ENCODE data around the gene STON2.
A peak's percentile ranks its signal among the peaks of the same experiment; 100 is the strongest.

The STON2 gene

GRCh38 chr14:81301813-81302212 lies 98.3 kb downstream of the STON2 start:
- DNase-seq (ENCODE audit: low read depth), result no peak

GRCh38 chr14:81301371-81301770 lies 98.8 kb downstream of the STON2 start:
- DNase-seq (ENCODE audit: low read depth), result no peak

GRCh38 chr14:81298911-81299310 lies 101.2 kb downstream of the STON2 start:
- DNase-seq (ENCODE audit: low read depth), result no peak

- DNase-seq (ENCODE audit: low read depth), result no peak
Measured at GRCh38 chr14:81298122-81298521, 102.0 kb downstream of the STON2 start.

DNA sequence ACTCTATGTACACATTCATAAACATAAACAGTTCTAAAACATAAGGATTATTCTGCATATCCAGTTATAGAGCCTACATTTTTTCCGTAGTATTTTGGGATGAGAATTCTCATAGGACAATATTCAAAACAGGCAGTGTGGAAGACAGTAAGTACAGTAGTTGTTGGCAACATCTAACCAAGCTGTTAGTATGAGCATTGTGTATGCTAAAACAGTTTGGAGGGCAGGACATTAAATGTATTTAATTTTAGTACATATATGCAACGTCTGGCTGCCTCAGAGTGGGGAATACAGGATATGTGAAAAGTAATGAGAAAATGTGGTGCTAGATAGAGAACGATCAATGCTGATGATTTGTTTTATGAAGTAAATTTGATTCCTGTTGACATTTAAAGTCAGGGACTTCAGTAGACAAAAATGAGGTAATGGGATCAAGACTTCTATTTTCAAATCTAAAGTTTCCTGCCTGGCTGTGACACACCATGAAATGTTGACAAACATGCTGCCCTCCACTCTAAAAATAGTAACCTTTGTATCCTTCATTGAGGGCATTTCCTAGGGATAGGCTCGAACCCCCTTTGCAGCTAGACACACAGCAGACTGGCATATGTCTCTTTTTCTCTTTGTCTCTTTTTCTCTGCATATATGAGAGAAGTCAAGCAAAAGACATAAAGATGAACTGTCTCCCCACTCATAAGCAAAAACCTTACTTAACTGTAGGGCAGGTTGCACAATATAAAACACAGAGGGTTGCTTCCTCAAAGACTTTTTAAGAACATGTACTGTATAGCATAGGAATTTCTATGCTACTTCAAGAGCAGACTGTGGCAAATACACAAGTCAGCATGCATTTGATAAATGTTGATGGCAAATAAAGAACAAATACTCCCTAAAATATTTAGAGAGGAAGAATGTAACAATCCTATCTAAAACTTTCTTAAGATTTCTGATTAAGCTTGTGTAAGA lies 103.9 kb downstream of the STON2 start:
- DNase-seq (ENCODE audit: low read depth), result no peak

DNA sequence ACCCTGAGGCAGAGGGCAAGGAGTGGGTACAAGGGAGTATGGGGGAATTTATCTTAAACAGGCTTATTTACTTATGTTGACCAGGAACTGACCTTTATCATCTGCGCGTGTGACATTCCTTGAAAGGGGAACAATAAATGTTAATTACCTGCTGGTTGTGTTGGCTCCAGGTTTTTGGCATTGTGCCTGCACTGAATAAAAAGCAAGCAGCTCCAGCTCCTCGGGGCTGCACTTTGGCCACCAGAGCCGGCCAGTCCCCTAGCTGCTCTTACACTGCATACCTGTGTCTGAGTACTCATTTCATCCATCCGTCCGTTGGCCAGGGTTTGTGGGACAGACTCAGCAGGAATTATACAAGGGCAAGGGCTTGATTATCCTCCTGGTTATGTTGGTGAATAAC lies 110.6 kb downstream of the STON2 start:
- no peak for DNase-seq (ENCODE audit: low read depth)

DNA sequence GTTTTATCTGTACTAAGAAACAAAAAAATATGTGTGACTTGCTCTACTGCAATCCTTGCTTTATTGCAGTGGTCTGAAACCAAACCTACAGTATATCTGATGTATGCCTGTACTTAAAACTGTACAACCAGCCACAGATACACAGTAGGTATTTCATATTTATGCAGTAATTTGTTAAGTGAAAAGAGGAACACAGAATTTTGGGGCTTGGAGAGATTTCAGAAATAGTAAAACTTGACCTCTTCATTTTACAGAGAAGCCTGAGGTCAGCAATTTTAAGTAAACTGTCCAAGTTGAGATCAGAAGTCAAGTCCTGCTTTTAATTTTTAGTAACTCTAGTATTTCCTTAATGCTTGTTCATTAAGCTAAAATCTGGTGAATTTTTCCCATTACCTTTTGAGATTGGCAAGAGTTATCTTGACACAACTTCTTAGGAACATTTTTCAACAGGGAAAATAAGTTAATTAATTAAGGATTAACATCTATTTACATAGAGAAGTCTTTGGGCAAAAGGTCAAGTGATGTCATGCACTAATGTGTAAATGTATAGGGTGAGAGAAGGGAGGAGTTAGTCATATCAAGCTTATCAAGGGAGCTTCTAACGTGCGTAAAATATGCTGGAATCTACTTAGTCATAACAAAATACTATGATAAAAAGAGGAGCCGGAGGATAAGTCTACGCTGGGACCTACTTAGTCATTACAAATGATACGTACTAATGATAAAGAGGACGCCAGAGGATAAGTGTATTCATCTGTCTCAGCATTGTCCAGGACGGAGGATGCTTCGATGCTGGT lies 113.4 kb downstream of the STON2 start:
- no peak for DNase-seq (ENCODE audit: low read depth)

- no peak for DNase-seq (ENCODE audit: low read depth)
Measured at GRCh38 chr14:81285245-81285644, 114.9 kb downstream of the STON2 start.

GRCh38 chr14:81281332-81281731 lies 118.8 kb downstream of the STON2 start:
- no peak for DNase-seq (ENCODE audit: low read depth)

DNA sequence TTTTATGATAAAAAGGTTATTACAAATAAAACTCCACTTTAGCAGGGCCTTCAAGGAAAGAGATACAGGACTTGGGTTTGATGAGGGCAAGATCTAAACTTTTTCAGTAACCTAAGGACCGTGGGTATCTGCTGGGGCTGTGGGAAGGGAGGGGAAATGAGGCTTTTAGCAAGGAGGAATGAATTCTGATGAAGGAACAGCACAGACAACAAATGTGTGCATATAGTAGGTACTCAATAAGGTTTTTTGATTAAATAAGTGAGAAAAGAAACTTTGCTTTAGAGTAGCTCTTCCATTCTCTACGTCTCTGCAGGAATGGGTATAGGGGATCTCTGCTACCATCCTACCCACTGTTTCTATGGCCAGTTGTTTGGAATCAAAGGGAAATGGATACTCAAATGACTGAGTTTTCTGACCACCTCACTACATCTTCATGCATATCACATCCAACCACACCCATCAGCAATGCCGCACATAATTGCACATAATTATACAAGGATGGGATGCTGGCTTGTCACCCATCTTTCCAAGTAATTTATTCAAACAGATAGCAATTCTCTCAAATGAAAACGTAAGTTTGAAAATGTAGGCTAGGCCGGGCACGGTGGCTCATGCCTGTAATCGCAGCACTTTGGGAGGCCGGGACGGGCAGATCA lies 119.9 kb downstream of the STON2 start:
- DNase-seq (ENCODE audit: low read depth), result no peak

DNA sequence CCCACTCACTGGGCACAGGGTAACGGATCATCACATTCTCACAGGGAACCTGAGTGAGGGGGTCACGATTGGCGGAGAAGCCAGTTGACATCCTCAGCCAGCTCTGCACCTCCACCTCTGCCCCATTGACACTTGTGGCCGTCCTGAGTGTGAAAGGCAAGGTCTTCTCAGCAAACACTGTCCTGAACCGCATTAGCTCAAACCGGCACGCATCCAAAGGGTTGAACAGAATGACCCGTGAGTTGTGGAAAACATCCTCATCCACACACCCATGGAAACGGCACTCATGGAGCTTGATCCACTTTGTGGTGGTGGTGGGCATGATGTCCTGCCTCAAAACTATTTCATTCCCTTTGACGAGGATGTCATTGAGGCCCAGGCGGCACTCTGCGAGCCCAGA lies 123.0 kb downstream of the STON2 start:
- DNase-seq (ENCODE audit: low read depth), result no peak

- no peak for DNase-seq (ENCODE audit: low read depth)
Measured at GRCh38 chr14:81276073-81277069, 123.8 kb downstream of the STON2 start.

DNA sequence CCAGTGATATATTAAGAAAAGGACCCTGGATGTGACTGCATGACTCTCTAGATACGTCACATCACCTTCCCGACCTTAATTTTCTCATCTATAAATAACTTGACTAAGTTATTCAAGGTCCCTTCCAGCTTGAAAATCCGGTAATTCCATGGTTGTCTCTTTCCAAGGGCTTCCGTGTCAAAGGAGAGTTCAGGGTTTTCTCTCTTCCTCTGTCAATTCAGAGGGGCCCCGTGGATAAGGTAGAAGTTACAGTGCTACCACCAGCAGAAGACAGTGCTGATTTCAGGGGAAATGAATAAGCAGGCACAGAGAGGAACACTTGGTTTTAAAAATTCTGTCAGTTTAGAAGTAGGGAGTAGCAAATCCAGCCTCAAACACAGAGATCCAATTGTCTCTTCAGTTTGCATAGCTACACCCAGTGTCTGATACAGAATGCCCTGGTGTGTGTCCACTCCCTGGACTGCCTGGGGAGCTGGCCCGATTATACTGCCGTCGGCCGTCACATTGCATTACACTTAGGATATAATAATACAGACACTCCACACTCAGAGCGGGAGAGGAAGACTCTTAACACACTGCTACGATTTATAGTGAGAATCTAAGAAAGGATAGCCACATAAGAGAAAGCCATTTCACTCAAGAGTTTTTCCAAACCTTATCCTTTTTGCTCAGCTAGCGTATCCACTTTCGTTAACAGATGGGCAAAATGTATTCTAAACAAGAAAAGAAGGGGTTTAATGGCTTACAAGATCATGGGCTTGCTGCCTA lies 124.6 kb downstream of the STON2 start:
- DNase-seq (ENCODE audit: low read depth), result no peak

DNA sequence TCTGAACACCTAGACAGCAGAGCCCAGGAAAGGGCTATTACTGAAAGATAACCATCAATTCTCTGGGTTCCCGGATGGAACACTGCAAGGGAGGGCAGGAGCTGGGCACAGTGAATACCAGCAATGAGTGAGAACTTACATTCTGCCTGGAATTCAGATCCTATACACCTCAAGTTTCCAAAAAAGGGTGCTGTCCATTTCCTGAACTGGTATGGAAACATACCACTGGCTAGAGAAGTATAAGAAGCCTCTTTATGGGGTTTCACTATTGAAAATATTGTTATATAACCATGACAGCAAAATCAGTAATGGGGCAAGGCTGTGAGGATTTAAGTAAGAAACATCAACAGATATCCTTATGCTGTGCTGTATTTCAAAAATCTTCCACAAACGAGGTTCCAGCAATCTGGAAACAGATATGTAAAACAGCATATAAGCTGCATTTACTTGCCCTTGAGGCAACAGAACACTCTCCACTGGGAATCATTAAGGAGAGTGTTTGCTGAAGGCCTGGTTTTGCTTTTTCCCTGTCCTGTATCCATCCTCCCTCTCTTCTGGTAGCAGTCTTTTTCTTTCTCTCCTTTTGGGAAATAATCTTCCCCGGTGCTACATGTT lies 126.1 kb downstream of the STON2 start:
- DNase-seq (ENCODE audit: low read depth), result no peak

DNA sequence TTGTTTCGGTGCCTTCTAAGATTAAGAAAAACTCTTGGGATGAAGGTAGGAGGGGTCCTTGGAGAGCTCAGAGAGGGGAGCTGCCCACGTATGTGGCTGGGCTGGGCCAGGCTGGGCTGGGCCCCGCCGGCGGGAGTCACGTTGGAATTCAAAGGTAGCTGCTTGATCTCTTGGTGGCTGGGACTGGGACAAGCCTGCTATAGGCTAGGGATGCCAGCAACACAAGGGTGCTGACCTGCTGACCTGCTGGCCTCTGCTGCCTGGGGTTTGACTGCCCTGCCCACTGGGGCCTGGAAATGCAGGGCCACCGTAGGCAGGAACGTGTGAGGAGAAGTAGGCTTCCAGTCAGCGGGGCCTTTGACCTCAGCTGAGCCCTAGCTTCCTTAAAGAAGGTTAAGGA lies 126.6 kb downstream of the STON2 start:
- DNase-seq (ENCODE audit: low read depth), result no peak

DNA sequence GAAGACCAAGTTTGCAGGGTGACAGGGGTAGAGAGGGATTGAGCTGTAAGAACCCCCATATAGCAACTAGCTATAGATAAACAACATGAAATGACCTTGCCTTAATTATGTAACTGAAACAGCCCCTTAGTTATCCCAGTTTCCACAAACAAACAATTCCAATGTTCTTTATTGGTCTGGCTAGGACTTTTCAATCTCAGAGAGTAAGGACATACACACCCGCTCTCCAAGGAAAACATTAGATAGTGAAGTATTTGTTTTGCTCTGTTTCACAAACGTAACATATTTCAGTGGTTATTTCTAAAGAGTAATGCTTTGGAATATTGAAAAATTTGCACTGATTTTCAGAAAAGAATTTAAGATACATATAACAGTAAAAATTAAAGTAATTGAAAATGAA lies 127.8 kb downstream of the STON2 start:
- no peak for DNase-seq (ENCODE audit: low read depth)

GRCh38 chr14:81269979-81270375 lies 130.1 kb downstream of the STON2 start:
- DNase-seq (ENCODE audit: low read depth), result no peak

- DNase-seq (ENCODE audit: low read depth), result peak; percentile 37
Measured at GRCh38 chr14:81269100-81269978, 130.8 kb downstream of the STON2 start.

DNA sequence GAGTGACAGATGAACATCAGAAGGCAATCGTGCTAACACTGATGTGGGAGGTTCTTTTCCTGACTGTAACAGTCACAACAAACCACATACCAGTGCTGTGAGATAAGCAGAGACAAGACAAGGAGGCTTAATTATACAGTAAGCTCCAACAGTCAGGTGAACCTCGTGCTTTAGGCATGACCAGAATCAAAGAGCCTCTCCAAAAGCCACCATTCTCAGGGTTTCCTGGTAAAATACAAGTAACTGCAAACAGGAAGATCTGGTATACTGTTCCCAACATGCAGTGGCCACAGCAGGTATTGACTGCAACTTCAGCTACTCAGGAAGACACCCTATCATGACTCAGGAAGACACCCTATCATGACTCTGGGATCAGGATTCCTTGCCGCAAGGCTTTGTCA lies 132.1 kb downstream of the STON2 start:
- DNase-seq (ENCODE audit: low read depth), result no peak
